GM19035 (cell line): ENCODE data around the gene DUSP1.
"Not testable (repeated sequence)": the region's sequence is repeated elsewhere in the genome, so short reads cannot be mapped to it uniquely, and the experiment has no call there.

ENCODE experiments used
- ATAC-seq: cut with Tn5 transposase; IDR thresholded peaks from one replicate; pipeline ENCODE4 v1.9.1; 2021; ENCODE audit not compliant: unreplicated experiment

DUSP1 gene, protein sequence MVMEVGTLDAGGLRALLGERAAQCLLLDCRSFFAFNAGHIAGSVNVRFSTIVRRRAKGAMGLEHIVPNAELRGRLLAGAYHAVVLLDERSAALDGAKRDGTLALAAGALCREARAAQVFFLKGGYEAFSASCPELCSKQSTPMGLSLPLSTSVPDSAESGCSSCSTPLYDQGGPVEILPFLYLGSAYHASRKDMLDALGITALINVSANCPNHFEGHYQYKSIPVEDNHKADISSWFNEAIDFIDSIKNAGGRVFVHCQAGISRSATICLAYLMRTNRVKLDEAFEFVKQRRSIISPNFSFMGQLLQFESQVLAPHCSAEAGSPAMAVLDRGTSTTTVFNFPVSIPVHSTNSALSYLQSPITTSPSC

DNA sequence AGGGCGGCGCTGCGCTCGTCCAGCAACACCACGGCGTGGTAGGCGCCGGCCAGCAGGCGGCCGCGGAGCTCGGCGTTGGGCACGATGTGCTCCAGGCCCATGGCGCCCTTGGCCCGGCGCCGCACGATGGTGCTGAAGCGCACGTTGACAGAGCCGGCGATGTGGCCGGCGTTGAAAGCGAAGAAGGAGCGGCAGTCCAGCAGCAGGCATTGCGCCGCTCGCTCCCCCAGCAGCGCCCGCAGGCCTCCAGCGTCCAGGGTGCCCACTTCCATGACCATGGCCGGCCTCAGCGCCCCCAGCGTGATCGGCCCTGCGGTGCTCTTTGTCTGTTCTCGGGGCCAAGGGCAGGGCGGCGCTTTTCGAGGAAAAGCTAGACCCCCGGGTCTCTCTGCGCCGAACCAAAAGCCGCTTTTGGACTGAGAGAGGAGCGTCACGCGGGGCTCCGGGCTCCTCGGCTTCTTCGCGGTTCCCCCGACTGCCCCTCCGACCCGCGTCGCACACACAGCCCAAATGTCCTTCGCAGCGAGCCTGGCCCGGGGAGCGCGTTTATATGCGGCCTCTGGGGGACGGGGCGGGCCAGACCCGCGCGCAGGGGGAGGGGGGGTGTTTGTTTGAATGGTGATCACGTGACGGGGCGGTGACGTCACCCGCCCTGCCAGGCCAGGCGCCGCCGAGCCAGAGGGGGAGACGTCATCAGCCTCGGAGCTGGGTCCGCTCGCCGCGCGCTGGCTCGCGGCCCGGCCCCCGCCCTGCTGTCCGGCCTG, at the start of gene DUSP1:
TSS of gene DUSP1 (minus strand) at position 521 of the 764 bp plus-strand sequence. CDS start at position 278, 243 bp downstream.
- peak; percentile 59 for ATAC-seq

DNA sequence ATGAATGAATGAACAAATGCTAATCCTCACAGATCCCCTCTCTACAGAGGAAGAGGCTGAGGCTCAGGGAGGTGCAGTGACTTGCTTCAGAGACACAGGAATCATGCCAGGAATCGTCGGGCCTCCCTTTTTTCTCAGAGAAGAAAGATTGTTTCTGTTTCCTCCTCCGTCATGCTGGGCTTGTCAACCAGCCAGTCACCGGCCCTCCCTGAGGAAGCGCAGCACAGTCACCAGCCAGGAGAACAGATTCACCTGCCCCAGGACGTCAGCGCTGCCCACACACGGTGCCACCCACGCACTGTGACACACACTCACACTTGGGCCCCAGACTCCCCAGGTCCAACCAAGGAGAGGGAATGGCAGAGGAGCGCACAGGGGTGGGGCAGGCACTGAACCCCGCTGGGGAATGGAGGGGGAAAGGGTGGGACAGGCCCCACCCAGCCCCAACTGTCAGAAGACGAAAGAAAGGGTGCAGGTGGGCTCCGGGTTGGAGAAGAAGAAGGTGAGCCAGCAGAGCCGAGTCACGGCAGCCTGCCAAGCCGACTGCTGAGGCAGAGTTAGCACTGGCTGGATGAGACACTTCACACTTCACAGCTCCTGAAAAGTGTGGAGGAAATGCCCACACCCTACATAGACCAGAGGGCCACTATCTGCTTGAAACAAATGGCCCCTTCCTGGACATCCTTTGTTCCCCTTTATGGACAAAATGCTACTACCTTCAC, 49.2 kb upstream of the DUSP1 start:
- ATAC-seq = no peak

DNA sequence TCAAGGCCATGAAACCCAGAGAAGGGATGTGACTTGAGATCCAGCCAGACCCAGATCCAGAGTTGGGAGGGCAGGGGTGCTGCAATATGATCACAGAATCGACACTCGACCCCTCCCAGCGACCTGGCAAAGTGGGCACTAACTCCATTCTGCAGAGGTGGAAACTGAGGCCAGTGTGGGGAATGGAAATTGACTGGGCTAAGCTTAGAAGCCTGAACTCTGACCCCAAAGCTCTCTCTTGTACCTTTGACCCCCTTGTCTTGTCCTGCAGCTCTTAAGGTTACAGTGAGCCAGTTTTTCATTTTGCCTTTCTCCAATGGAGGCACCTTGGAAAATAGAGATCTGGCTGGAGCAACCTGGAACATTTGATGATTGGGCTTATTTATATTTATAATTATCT, 48.6 kb upstream of the DUSP1 start:
- no peak for ATAC-seq

DNA sequence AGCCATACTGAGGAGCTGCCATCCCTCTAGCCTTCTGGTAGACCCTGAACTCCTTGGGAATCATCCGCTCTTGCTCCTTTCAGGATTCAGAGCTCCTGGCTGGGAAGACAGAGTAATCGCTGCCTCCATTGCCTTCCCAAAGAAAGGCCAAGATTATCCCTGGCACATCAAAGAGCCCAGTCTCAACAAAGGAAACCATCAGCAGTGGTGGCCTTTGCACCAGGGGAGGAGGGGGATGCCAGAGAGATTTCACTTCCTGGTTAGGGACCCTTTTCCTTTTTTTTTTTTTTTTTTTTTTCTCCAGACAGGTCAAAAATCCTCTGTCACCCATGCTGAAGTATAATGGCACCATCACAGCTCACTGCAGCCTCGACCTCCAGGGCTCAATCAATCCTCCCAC, 47.1 kb upstream of the DUSP1 start:
- ATAC-seq = no peak

DNA sequence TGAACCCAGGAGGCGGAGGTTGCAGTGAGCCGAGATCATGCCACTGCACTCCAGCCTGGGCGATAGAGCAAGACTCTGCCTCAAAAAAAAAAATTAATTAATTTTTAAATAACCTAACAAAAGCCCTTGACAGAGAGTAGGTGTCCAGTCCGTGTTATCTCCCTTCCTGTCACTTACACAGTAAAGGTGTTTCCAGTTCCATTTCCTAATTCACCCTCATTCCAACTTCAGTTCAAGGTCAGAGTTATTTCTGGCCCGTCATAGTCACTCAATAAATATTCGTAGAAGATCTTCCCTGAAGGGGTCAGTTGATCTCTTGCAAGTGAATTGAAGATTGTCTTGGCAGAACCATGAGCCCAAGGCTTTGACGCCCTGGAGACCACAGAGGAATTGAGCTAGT, 46.7 kb upstream of the DUSP1 start:
- ATAC-seq = no peak

DNA sequence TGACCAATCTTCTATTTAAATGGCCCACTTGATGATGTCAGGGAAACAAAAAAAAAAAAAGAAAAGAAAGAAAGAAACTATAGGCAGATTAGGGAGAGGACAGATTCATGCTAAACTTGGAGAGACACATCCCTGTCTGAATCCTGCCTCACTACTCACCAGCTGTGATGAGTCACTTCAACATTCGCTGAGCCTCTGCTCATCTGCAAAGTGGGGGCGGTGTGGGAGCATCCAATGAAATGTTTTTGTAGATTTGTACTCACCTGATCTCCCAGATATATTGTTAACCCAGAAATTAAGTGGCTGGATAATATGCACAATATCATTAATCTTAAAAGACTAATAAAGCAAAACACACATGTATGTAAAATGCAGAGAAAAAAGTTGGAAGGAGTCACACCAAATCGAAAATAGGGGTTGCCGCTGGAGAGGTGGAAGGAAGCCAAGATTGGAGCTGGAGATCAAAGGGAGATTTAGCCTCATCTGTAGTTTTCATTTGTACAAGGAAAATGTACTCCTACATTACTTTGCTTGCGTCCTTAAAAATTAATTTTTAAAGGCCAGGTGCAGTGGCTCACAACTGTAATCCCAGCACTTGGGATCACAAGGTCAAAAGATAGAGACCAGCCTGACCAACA, 46.0 kb upstream of the DUSP1 start:
- ATAC-seq = no peak

DNA sequence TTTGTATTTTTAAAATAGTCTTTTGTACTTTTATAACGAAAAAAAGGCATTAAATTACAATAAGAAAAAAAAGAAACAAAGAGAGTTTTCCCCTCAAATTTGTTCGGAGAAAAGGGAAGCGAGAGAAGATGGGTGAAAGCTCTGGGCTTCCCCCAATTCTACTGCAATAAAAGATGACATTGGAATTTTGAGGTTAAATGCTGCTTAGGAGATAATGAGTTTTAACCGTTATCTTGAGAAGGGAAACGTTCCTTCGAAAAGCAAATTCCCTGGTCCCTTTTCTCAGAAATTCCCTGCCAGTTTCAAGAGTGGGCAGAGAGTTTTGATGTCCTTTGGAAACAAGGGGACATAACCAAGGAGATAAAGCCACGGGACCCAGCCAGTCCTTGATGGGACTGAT, 44.6 kb upstream of the DUSP1 start:
- no peak for ATAC-seq

DNA sequence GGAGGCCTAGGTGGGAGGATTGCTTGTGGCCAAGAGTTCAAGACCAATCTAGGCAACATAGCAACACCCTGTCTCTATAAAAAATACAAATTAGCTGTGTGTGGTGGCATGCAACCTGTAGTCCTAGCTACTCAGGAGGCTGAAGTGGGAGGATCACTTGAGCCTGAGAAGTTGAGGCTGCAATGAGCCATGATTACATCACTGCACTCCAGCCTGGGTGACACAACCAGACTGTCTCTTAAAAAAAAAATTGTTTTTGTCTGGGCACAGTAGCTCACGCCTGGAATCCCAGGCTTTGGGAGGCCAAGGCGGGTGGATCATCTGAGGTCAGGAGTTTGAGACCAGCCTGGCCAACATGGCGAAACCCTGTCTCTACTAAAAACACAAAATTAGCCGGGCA, 40.0 kb upstream of the DUSP1 start:
- ATAC-seq = not testable (repeated sequence)

DNA sequence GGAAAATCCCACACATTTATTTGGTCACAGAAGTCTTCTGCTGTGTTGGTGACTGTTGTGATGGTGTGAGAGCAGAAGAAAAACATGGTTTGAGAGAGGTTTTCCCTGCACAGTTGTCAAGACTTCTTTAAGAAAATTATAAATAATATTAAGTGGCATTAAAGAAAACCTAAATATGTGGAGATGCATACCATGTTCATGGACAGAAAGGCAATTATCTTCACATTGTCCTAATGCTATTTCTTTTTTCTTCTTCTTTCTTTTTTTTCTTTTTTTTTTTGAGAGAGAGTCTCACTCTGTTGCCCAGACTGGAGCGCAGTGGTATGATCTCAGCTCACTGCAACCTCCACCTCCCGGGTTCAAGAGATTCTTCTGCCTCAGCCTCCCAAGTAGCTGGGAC, 38.8 kb upstream of the DUSP1 start:
- ATAC-seq = no peak

DNA sequence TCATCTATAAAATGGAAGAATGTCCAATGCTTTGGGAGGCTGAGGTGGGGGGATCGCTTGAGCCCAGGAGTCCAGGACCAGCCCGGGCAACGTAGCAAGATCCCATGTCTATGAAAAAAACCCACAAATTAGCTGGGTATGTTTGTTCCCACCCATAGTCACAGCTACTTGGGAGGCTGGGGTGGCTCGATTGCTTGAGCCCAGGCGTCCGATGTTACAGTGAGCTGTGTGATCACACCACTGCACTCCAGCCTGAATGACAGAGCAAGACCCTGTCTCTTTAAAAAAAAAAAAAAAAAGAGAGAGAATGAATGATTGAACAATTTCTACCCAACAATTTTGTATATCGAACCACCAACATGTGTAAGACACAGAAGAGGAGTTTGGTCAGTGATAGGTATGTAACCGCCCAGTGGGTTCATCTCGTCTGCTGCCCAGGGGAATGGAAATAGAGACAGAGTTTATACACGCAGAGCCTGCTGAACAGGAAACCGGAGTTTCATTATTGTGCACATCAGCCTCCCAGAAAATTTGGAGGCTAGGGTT, 36.8 kb upstream of the DUSP1 start:
- ATAC-seq = no peak

DNA sequence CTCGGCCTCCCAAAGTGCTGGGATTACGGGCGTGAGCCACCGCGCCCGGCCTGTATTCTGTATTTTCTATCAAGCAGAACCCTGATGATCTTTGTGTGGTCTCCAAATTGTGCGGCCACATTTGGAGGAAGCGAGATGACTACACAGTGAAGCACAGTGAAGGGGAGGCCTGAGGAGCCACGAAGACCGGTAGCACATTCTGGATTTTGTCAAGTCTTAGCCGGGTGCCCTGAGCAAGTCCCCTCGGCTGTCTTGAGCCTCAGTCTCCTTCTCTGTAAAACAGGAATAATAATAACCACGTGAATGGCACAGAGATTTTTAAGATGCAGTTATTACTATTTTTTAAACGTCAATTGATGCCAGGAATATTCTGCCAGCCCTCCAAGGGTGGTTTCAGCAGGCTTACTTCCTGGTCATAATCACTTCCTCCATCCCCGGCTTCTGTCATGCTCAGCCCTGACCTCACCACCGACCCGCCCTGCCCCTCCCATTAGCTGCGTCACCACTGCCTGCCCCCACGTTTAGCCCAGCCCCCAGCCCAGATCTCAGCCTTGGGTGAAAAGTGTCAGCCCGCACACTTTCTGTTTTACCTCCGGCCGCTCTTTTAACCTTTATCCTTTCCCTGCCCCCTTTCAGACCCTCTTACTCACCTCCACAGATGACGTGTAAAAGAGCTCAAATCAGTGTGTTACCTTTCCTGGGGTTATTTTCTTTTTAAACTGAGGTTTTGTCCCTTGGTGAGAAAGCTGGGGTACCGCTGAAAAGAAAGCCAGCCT, 36.1 kb upstream of the DUSP1 start:
- peak; percentile 88 for ATAC-seq

DNA sequence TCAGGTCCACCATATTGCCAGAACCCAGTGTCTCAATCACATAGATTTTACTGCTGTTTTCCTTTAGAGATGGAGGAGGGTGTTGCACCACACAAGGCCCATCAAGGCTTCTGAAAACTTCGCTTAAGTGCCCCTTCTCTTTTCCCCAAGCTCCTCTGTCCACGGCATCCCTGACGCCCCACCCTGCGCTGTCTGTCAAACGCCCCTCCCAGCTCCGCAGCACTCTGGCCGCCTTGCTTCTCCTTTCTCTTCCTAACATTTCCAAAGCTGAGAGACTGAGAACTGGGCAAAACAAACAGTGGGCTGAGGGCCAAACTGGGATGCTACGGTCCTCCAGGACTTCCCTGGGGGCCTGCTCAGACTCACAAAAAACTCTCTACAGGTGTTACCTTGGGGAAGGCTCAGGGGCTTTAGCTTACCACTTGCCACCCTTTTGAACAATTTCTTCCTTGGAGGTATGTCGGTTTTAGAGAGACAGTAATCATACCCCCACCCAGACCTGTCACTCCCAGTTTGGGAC, 34.8 kb upstream of the DUSP1 start:
- ATAC-seq = no peak

DNA sequence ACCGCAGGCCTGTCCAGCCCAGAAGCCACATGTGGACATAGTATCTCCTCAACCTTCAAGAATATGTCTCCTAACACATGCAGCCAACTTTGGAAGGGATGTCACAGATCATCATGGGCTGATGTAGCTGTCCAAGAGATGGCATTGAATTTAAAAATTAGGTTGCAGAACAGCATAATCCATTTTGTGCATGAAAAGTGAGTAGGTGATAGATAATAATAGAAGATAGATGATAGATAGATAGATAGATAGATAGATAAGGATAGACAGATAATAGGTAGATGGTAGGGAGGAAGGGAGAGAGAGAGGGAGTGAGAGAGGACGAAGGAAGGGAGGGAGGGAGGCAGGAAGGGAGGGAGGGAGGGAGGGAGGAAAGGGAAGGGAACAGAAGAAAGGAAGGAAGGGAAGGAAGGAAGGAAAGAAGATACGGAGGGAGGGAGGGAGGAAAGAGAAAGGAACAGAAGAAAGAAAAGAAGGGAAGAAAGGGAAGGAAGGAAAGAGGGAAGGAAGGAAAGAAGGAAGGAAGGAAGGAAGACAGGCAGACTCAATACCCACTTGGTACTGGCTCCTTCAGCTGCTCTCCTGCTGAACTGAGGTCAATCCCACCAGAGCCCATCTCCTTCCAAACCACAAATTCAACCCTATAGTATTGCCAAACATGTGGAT, 34.2 kb upstream of the DUSP1 start:
- no peak for ATAC-seq

DNA sequence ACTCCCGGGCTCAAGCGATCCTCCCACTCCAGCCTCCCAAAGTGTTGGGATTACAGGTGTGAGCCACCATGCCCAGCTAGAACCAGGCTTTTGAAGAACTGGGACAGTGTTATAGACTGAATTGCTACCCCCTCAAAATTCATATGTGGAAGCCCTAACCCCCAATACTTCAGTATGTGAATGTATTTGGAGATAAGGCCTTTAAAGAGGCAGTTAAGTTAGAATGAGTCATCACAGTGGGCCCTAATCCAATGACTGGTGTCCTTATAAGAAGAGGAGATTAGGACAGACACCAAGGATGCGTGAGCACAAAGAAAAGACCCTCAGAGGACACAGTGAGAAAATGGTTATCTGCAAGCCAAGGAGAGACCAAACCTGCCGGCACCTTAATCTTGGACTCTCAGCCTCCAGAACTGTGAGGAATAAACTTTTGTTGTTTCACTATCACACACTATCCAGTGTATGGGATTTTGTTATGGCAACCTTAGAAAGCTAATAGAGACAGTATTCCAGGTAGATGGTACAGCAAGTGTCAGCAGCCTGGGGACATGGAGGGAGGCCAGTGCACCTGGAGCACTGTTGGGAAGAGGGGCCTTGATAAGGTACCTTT, 31.7 kb upstream of the DUSP1 start:
- ATAC-seq = no peak

DNA sequence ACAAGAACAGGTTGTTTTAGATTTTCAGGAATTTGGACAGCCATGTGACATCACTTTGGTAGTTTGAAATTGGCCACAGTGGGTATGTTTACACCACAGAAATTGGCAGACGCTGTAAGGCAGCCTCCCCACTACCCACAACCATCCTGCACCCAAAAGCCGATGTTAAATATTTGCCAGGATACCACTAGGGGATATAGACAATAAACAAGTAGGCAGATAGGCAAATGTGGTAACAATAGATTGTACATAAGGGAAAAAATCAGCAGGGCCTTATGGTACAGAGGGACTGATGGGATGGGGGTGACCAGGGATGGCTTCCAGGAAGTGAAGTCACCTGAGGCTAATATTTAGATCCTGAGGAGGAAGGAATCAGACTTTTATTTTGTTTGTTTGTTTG, 31.1 kb upstream of the DUSP1 start:
- no peak for ATAC-seq

DNA sequence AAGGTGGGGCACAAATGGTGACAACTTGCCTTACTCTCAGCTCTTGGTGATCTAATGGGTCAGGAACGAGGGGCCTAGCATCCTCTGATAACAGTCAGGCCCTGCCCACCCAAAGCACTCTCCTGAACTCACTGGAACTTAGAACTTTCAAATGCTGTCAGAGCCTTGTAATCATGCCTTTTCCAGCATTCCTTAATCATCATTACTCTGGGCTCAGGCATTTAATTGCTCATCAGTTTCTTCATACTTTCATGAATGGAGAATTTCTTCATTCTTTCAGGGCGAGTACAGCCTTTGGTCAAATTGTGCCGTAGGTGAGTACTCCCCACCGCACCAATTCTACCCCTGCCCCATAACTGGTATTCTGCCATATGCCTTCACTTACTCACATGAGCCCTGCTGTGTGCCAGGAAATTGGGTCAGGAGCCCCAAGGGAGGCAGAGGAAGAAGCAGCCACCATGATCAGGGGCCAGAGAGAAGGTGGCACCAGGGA, 30.2 kb upstream of the DUSP1 start:
- no peak for ATAC-seq

DNA sequence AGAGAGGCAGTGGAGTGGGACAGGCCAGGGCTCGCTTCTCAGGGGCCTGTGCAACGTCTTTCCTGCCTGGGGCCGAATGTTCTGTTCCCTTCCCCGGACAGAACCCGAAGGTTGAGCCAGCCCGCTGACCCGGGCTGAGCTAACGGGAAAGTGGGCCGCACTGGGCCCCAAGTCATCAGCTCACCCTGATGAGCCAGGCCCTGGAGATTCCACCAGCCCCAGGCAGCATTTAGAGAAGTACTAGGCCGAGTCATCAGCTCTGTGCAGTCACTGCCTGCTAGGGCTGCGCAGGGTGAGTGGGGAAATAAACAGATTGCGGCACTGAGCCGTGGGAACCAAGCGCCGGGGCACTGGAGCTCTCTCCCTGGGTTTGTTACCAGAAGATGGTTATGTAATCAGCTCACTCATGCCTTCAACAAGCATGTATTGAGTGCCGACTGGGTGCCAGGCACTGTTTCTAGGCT, 29.1 kb upstream of the DUSP1 start:
- ATAC-seq = no peak

DNA sequence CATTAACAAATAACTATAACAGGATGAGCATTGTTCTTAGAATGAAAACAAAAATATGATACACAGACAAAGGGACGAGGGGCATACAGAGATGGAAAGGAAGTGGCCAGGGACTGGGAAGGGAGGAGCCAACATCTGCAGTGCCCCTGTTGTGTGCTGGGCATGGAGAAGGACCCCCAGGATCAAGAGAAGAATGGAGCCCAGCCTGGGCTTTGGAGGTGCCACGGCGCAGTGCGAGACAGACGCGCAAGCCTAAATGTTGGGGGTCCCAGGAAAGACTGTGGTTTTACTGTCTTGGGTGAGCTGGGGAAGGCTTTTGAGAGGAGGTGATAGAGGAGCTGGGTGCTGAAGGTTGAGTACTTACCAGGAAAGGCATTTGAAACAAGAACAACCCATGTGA, 28.4 kb upstream of the DUSP1 start:
- no peak for ATAC-seq
